NCI-H526 treated with DMSO at 0.1 percent for 48 hours (cell line): ENCODE measurements around the gene SLC25A21.
"Not testable (repeated sequence)": the region's sequence is repeated elsewhere in the genome, so short reads cannot be mapped to it uniquely, and the experiment has no call there.

Experiments used
- DNase-seq: peaks from one replicate; lab custom pipeline; 2025; lab: John Stamatoyannopoulos, UW

The SLC25A21 gene

GRCh38 chr14:37186865-37187264 is 14.5 kb upstream of the SLC25A21 start:
- no peak for DNase-seq

- DNase-seq: no peak
Measured at GRCh38 chr14:37185670-37186069, 13.3 kb upstream of the SLC25A21 start.

GRCh38 chr14:37184520-37184919 is 12.1 kb upstream of the SLC25A21 start:
- DNase-seq: not testable (repeated sequence)

- DNase-seq: no peak
Measured at GRCh38 chr14:37181441-37181840, 9.0 kb upstream of the SLC25A21 start.

GRCh38 chr14:37180886-37181285 is 8.5 kb upstream of the SLC25A21 start:
- not testable (repeated sequence) for DNase-seq

- no peak for DNase-seq
Measured at GRCh38 chr14:37179896-37180502, 7.6 kb upstream of the SLC25A21 start.

- no peak for DNase-seq
Measured at GRCh38 chr14:37172936-37173614, 669 bp upstream of the SLC25A21 start.

- DNase-seq: no peak
Measured at GRCh38 chr14:37171678-37172023, 755 bp downstream of the SLC25A21 start.

- DNase-seq: no peak
Measured at GRCh38 chr14:37170993-37171392, 1.4 kb downstream of the SLC25A21 start.

- DNase-seq: no peak
Measured at GRCh38 chr14:37170237-37170636, 2.2 kb downstream of the SLC25A21 start.

- DNase-seq: no peak
Measured at GRCh38 chr14:37168721-37169120, 3.7 kb downstream of the SLC25A21 start.

- no peak for DNase-seq
Measured at GRCh38 chr14:37167151-37168047, 5.0 kb downstream of the SLC25A21 start.

GRCh38 chr14:37165794-37166193 is 6.6 kb downstream of the SLC25A21 start:
- DNase-seq: no peak

GRCh38 chr14:37162307-37162706 is 10.1 kb downstream of the SLC25A21 start:
- not testable (repeated sequence) for DNase-seq

GRCh38 chr14:37157987-37158386 is 14.4 kb downstream of the SLC25A21 start:
- DNase-seq: no peak

GRCh38 chr14:37153483-37153882 is 18.9 kb downstream of the SLC25A21 start:
- no peak for DNase-seq

- DNase-seq: no peak
Measured at GRCh38 chr14:37153005-37153404, 19.4 kb downstream of the SLC25A21 start.

- peak; percentile 52 for DNase-seq
Measured at GRCh38 chr14:37150414-37150813, 22.0 kb downstream of the SLC25A21 start.

GRCh38 chr14:37147310-37147880 is 25.0 kb downstream of the SLC25A21 start:
- DNase-seq: no peak

GRCh38 chr14:37146438-37146837 is 26.0 kb downstream of the SLC25A21 start:
- DNase-seq: not testable (repeated sequence)

- no peak for DNase-seq
Measured at GRCh38 chr14:37145395-37145794, 27.0 kb downstream of the SLC25A21 start.

GRCh38 chr14:37144729-37145363 is 27.6 kb downstream of the SLC25A21 start:
- no peak for DNase-seq
